Measurements from ENCODE around the gene IRAK1BP1.

GRCh38 chr6:78845567-78845966, 21.8 kb upstream of the IRAK1BP1 start:
- TF ChIP-seq, protein P1, sequence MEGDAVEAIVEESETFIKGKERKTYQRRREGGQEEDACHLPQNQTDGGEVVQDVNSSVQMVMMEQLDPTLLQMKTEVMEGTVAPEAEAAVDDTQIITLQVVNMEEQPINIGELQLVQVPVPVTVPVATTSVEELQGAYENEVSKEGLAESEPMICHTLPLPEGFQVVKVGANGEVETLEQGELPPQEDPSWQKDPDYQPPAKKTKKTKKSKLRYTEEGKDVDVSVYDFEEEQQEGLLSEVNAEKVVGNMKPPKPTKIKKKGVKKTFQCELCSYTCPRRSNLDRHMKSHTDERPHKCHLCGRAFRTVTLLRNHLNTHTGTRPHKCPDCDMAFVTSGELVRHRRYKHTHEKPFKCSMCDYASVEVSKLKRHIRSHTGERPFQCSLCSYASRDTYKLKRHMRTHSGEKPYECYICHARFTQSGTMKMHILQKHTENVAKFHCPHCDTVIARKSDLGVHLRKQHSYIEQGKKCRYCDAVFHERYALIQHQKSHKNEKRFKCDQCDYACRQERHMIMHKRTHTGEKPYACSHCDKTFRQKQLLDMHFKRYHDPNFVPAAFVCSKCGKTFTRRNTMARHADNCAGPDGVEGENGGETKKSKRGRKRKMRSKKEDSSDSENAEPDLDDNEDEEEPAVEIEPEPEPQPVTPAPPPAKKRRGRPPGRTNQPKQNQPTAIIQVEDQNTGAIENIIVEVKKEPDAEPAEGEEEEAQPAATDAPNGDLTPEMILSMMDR (IDR thresholded peaks at IDR 0.05), result no peak
- no peak for TF ChIP-seq POLR2A (IDR thresholded peaks at IDR 0.05)

Data from prostate gland (tissue), 2 donors.